GM23338 (cell line): ENCODE data around the gene ZNF140. TPM values are rescaled to one million over a fixed set of nuclear protein-coding genes. Genes with fewer than 3 reads are reported as not detected.

Source experiments
- ATAC-seq: fragments of 200-7000 bp; cut with Tn5 transposase; 3 replicates; pipeline ENCODE4 v1.9.1; 2020
- DNase-seq: peaks from one replicate; pipeline ENCODE4 v3.0.0-alpha.2; 2015; ENCODE audit warnings: low spot score
- H2AFZ ChIP-seq: fragments of 200-600 bp; sonication (generic); 2 replicates; pipeline ENCODE4 v1.8.0; 2016; ENCODE audit warnings: antibody characterized with exemption, mild to moderate bottlenecking, moderate library complexity
- H3F3A ChIP-seq: fragments of 200-600 bp; sonication (generic); replicated peaks from 2 replicates; pipeline ENCODE4 v1.8.0; 2017; ENCODE audit warnings: antibody characterized with exemption, mixed run types, low read depth
- H3K27ac ChIP-seq: fragments of 200-600 bp; sonication (generic); 2 replicates; pipeline ENCODE4 v1.6.1; 2016; ENCODE audit warnings: low read depth
- H3K27me3 ChIP-seq: fragments of 200-600 bp; sonication (generic); 2 replicates; pipeline ENCODE4 v1.8.0; 2016; ENCODE audit warnings: mild to moderate bottlenecking, mixed run types, moderate library complexity; ENCODE audit not compliant: insufficient read depth
- H3K36me3 ChIP-seq: fragments of 200-600 bp; sonication (generic); 2 replicates; pipeline ENCODE4 v1.8.0; 2016; ENCODE audit warnings: mild to moderate bottlenecking; ENCODE audit not compliant: insufficient read depth
- H3K4me1 ChIP-seq: fragments of 200-600 bp; sonication (generic); 2 replicates; pipeline ENCODE4 v1.8.0; 2016; ENCODE audit warnings: mild to moderate bottlenecking, moderate library complexity; ENCODE audit not compliant: insufficient read depth
- H3K4me2 ChIP-seq: fragments of 200-600 bp; sonication (generic); 2 replicates; pipeline ENCODE4 v1.7.1; 2017; ENCODE audit warnings: mixed run types
- H3K4me3 ChIP-seq: fragments of 200-600 bp; sonication (generic); 2 replicates; pipeline ENCODE4 v1.6.1; 2016; ENCODE audit warnings: mixed run types
- H3K79me2 ChIP-seq: fragments of 200-600 bp; sonication (generic); replicated peaks from 2 replicates; pipeline ENCODE4 v1.8.0; 2017; ENCODE audit warnings: mild to moderate bottlenecking; ENCODE audit not compliant: insufficient read depth
- H3K9me2 ChIP-seq: fragments of 200-600 bp; sonication (generic); 2 replicates; pipeline ENCODE4 v1.8.0; 2017; ENCODE audit not compliant: insufficient read depth
- H4K20me1 ChIP-seq: fragments of 200-600 bp; sonication (generic); replicated peaks from 2 replicates; pipeline ENCODE4 v1.8.0; 2017; ENCODE audit warnings: mild to moderate bottlenecking; ENCODE audit not compliant: insufficient read depth
- H3K27ac Mint-ChIP-seq: 2 replicates; pipeline ENCODE4 v1.8.0; 2020; ENCODE audit warnings: inconsistent platforms, mild to moderate bottlenecking, moderate library complexity, mixed read lengths
- H3K27me3 Mint-ChIP-seq: 3 replicates; pipeline ENCODE4 v1.8.0; 2022; ENCODE audit warnings: low read depth, mild to moderate bottlenecking, moderate library complexity, mixed read lengths, inconsistent platforms; ENCODE audit not compliant: insufficient read depth, poor library complexity
- H3K36me3 Mint-ChIP-seq: 3 replicates; pipeline ENCODE4 v1.8.0; 2021; ENCODE audit warnings: low read depth, mild to moderate bottlenecking, inconsistent platforms, moderate library complexity, mixed read lengths
- H3K4me1 Mint-ChIP-seq: 3 replicates; pipeline ENCODE4 v1.8.0; 2020; ENCODE audit warnings: mild to moderate bottlenecking, inconsistent platforms, mixed read lengths
- H3K4me3 Mint-ChIP-seq: 3 replicates; pipeline ENCODE4 v1.8.0; 2021; ENCODE audit warnings: moderate library complexity, mild to moderate bottlenecking, inconsistent platforms, mixed read lengths
- H3K9me3 Mint-ChIP-seq: 3 replicates; pipeline ENCODE4 v1.8.0; 2020; ENCODE audit warnings: moderate library complexity, mild to moderate bottlenecking, inconsistent platforms, mixed read lengths
- EZH2 ChIP-seq: fragments of 200-600 bp; sonication (generic); IDR thresholded peaks from one replicate; pipeline ENCODE4 v1.8.0; 2017; ENCODE audit warnings: antibody characterized with exemption, mild to moderate bottlenecking, low read depth; ENCODE audit not compliant: unreplicated experiment
- EZH2phosphoT487 ChIP-seq: fragments of 200-600 bp; sonication (generic); IDR thresholded peaks from one replicate; pipeline ENCODE4 v1.8.1; 2018; ENCODE audit warnings: antibody characterized with exemption; ENCODE audit not compliant: unreplicated experiment
- JUNB ChIP-seq: IDR thresholded peaks from one replicate; pipeline ENCODE4 v1.6.1; 2016; ENCODE audit warnings: antibody characterized with exemption; ENCODE audit not compliant: unreplicated experiment
- NANOG ChIP-seq: IDR thresholded peaks from 2 replicates; pipeline ENCODE4 v1.6.1; 2016; ENCODE audit warnings: antibody characterized with exemption, borderline replicate concordance
- POLR2AphosphoS5 ChIP-seq: IDR thresholded peaks from 2 replicates; pipeline ENCODE4 v1.6.1; 2016; ENCODE audit warnings: antibody characterized with exemption, low read depth
- STAT1 ChIP-seq: IDR thresholded peaks from one replicate; pipeline ENCODE4 v1.6.1; 2016; ENCODE audit warnings: antibody characterized with exemption; ENCODE audit not compliant: unreplicated experiment
- ZNF114 ChIP-seq: fragments of 250-450 bp; sonication (Bioruptor Pico); IDR thresholded peaks from 2 replicates; pipeline ENCODE4 v1.5.0; 2020; ENCODE audit warnings: mild to moderate bottlenecking, moderate library complexity
- polyA plus RNA-seq: library from polyadenylated mRNA; unstranded; fragments of >200 nt; fragmentation: Nextera tagmentation; extraction: Ambion mirVana; gene quantifications from 2 replicates; pipeline ENCODE4 v1.2.1, GENCODE V29; 2016
- total RNA-seq: library from RNA; depleted of rRNA; stranded (reverse); fragments of >200 nt; shearing (Covaris generic); gene quantifications from 2 replicates; pipeline ENCODE4 v1.2.3, GENCODE V29; 2014
- TF ChIP-seq, protein P1 (sequence below), 2 experiments: fragments of 200-600 bp in 1 of 2; sonication (generic) in 1 of 2; conservative IDR thresholded peaks; 2 replicates each; pipeline versions ENCODE4 v1.5.1 to v1.6.1; 2016 to 2017; ENCODE audit warnings: antibody characterized with exemption in 2 of 2, low read depth in 2 of 2, mild to moderate bottlenecking in 2 of 2, moderate library complexity in 1 of 2
- TF ChIP-seq, protein P2 (sequence below): IDR thresholded peaks from 2 replicates; pipeline ENCODE4 v1.6.1; 2016; ENCODE audit warnings: antibody characterized with exemption
- TF ChIP-seq, protein P3 (sequence below): IDR thresholded peaks from one replicate; pipeline ENCODE4 v1.6.1; 2018; ENCODE audit warnings: antibody characterized with exemption; ENCODE audit not compliant: unreplicated experiment

Gene ZNF140
- total and polyA plus RNA-seq, 2 experiments from 2014 or later, result 15.4 to 16.2 TPM

DNA sequence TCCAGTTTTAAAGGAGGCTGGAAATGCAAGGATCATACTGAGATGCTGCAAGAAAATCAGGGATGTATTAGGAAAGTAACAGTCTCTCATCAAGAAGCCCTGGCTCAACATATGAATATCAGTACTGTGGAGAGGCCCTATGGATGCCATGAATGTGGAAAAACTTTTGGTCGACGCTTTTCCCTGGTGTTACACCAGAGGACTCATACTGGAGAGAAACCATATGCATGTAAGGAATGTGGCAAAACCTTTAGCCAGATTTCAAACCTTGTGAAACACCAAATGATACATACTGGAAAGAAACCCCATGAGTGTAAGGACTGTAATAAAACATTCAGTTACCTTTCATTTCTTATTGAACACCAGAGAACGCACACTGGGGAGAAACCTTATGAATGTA is 24.9 kb downstream of the ZNF140 start:
- Histone ChIP-seq H2AFZ (no peak overlapping the region), H3K9me2 (no peaks in the 10 kb centered on the region), H3K27ac (no peak overlapping the region), H3K36me3 (peaks cover 88% of the 10 kb centered on the region), H3K4me1 (no peaks in the 10 kb centered on the region), H3K4me2 (no peak overlapping the region), H3F3A (no peaks in the 10 kb centered on the region), H3K79me2 (0 out of 2 replicates have a peak, but pooled peaks cover 9% of the 10 kb centered on the region), H4K20me1 (no peaks in the 10 kb centered on the region), H3K27me3 (no peaks in the 10 kb centered on the region), H3K4me3 (peak overlapping the region; percentile 9; the same call in 1 of the 2 replicates)
- ATAC-seq (no peak), DNase-seq (no peak)
- Mint-ChIP-seq H3K27ac (no peak overlapping the region), H3K9me3 (peaks cover 99% of the 10 kb centered on the region), H3K4me3 (no peak overlapping the region), H3K36me3 (peaks cover 100% of the 10 kb centered on the region), H3K27me3 (peaks cover under 1% of the 10 kb centered on the region), H3K4me1 (no peaks in the 10 kb centered on the region)
- TF ChIP-seq, protein P1, sequence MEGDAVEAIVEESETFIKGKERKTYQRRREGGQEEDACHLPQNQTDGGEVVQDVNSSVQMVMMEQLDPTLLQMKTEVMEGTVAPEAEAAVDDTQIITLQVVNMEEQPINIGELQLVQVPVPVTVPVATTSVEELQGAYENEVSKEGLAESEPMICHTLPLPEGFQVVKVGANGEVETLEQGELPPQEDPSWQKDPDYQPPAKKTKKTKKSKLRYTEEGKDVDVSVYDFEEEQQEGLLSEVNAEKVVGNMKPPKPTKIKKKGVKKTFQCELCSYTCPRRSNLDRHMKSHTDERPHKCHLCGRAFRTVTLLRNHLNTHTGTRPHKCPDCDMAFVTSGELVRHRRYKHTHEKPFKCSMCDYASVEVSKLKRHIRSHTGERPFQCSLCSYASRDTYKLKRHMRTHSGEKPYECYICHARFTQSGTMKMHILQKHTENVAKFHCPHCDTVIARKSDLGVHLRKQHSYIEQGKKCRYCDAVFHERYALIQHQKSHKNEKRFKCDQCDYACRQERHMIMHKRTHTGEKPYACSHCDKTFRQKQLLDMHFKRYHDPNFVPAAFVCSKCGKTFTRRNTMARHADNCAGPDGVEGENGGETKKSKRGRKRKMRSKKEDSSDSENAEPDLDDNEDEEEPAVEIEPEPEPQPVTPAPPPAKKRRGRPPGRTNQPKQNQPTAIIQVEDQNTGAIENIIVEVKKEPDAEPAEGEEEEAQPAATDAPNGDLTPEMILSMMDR (conservative IDR thresholded peaks at IDR 0.05; ENCODE audit: low read depth in 2 of 2), result no peak
- TF ChIP-seq, protein P2, sequence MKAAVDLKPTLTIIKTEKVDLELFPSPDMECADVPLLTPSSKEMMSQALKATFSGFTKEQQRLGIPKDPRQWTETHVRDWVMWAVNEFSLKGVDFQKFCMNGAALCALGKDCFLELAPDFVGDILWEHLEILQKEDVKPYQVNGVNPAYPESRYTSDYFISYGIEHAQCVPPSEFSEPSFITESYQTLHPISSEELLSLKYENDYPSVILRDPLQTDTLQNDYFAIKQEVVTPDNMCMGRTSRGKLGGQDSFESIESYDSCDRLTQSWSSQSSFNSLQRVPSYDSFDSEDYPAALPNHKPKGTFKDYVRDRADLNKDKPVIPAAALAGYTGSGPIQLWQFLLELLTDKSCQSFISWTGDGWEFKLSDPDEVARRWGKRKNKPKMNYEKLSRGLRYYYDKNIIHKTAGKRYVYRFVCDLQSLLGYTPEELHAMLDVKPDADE, result no peak
- TF ChIP-seq EZH2 (no peak), POLR2AphosphoS5 (no peak), ZNF114 (no peak), JUNB (no peak), STAT1 (no peak), NANOG (no peak)
- TF ChIP-seq, protein P3, sequence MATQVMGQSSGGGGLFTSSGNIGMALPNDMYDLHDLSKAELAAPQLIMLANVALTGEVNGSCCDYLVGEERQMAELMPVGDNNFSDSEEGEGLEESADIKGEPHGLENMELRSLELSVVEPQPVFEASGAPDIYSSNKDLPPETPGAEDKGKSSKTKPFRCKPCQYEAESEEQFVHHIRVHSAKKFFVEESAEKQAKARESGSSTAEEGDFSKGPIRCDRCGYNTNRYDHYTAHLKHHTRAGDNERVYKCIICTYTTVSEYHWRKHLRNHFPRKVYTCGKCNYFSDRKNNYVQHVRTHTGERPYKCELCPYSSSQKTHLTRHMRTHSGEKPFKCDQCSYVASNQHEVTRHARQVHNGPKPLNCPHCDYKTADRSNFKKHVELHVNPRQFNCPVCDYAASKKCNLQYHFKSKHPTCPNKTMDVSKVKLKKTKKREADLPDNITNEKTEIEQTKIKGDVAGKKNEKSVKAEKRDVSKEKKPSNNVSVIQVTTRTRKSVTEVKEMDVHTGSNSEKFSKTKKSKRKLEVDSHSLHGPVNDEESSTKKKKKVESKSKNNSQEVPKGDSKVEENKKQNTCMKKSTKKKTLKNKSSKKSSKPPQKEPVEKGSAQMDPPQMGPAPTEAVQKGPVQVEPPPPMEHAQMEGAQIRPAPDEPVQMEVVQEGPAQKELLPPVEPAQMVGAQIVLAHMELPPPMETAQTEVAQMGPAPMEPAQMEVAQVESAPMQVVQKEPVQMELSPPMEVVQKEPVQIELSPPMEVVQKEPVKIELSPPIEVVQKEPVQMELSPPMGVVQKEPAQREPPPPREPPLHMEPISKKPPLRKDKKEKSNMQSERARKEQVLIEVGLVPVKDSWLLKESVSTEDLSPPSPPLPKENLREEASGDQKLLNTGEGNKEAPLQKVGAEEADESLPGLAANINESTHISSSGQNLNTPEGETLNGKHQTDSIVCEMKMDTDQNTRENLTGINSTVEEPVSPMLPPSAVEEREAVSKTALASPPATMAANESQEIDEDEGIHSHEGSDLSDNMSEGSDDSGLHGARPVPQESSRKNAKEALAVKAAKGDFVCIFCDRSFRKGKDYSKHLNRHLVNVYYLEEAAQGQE, result no peak

DNA sequence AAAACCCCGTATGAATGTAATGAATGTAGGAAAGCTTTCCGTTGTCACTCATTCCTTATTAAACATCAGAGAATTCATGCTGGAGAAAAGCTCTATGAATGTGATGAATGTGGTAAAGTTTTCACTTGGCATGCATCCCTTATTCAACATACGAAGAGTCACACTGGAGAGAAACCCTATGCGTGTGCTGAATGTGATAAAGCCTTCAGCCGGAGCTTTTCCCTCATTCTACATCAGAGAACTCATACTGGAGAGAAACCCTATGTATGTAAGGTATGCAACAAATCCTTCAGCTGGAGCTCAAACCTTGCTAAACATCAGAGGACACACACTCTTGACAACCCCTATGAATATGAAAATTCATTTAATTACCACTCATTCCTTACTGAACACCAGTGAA is 25.5 kb downstream of the ZNF140 start:
- Histone ChIP-seq H3K27me3 (no peaks in the 10 kb centered on the region), H3K4me1 (no peaks in the 10 kb centered on the region), H3K36me3 (peaks cover 86% of the 10 kb centered on the region), H3K79me2 (0 out of 2 replicates have a peak, but pooled peaks cover 12% of the 10 kb centered on the region), H3K9me2 (no peaks in the 10 kb centered on the region), H3F3A (no peaks in the 10 kb centered on the region), H4K20me1 (no peaks in the 10 kb centered on the region), H2AFZ (no peak overlapping the region), H3K4me3 (peak overlapping the region; percentile 9; the same call in 1 of the 2 replicates), H3K27ac (no peak overlapping the region), H3K4me2 (no peak overlapping the region)
- Mint-ChIP-seq H3K27me3 (no peaks in the 10 kb centered on the region), H3K36me3 (peaks cover 100% of the 10 kb centered on the region), H3K9me3 (peaks cover 99% of the 10 kb centered on the region), H3K4me1 (no peaks in the 10 kb centered on the region), H3K27ac (no peak overlapping the region), H3K4me3 (no peak overlapping the region)
- ATAC-seq, result no peak
- DNase-seq, result peak; percentile 25
- TF ChIP-seq EZH2phosphoT487, result no peak
- TF ChIP-seq, protein P1 (conservative IDR thresholded peaks at IDR 0.05; ENCODE audit: low read depth in 2 of 2), result no peak
- TF ChIP-seq, protein P3, result no peak
- TF ChIP-seq ZNF114, result no peak
